Fibroblast of mammary gland (primary cell): Measurements from ENCODE around the gene MSLN.
"Not testable (repeated sequence)": the region's sequence is repeated elsewhere in the genome, so short reads cannot be mapped to it uniquely, and the experiment has no call there.

Experiments
- DNase-seq: peaks from one replicate; pipeline ENCODE4 v3.0.0-alpha.2; 2010; ENCODE audit warnings: low read depth
- H3K4me3 ChIP-seq: 2 replicates; pipeline ENCODE4 v1.5.1; 2011; ENCODE audit warnings: low read depth, mild to moderate bottlenecking, low read length, moderate library complexity; ENCODE audit not compliant: control insufficient read depth
- CTCF ChIP-seq: conservative IDR thresholded peaks from 2 replicates; pipeline ENCODE4 v1.5.1; 2011; ENCODE audit warnings: low read depth, low read length, inconsistent platforms; ENCODE audit not compliant: control insufficient read depth, insufficient read depth

MSLN gene

GRCh38 chr16:772959-773358 is 12.4 kb downstream of the MSLN start:
- TF ChIP-seq CTCF: no peak
- no peak for DNase-seq
- H3K4me3 ChIP-seq: no peak overlapping the region

- no peak overlapping the region for H3K4me3 ChIP-seq
- no peak for TF ChIP-seq CTCF
- DNase-seq: no peak
Observed at GRCh38 chr16:774086-775001, 13.8 kb downstream of the MSLN start.

- TF ChIP-seq CTCF: no peak
- DNase-seq: no peak
- no peak overlapping the region for H3K4me3 ChIP-seq
Observed at GRCh38 chr16:775236-775796, 14.8 kb downstream of the MSLN start.

GRCh38 chr16:776298-776697 is 15.8 kb downstream of the MSLN start:
- not testable (repeated sequence) for H3K4me3 ChIP-seq, DNase-seq

- TF ChIP-seq CTCF: no peak
- no peak overlapping the region for H3K4me3 ChIP-seq
- no peak for DNase-seq
Observed at GRCh38 chr16:776824-777223, 16.3 kb downstream of the MSLN start.

- no peak for TF ChIP-seq CTCF
- no peak for DNase-seq
- no peak overlapping the region for H3K4me3 ChIP-seq
Observed at GRCh38 chr16:777826-778225, 17.3 kb downstream of the MSLN start.

- no peak overlapping the region for H3K4me3 ChIP-seq
- DNase-seq: no peak
- no peak for TF ChIP-seq CTCF
Observed at GRCh38 chr16:778447-778846, 17.9 kb downstream of the MSLN start.
